Measurements from ENCODE around the gene NR6A1.

GRCh38 chr9:124654431-124654830, 116.7 kb downstream of the NR6A1 start:
- no peak for TF ChIP-seq EZH2 (IDR thresholded peaks at IDR 0.05; ENCODE audit: insufficient read depth, poor library complexity, severe bottlenecking)
- TF ChIP-seq EZH2phosphoT487 (IDR thresholded peaks at IDR 0.05; ENCODE audit: insufficient read depth, low read depth) = no peak
